Hypothalamus (tissue), 51 donors: ENCODE data around the gene ADAMTS9.
A peak's percentile ranks its signal among the peaks of the same experiment; 100 is the strongest.
"Not testable (repeated sequence)": the region's sequence is repeated elsewhere in the genome, so short reads cannot be mapped to it uniquely, and the experiment has no call there.

Source experiments
- DNase-seq, 51 donors: peaks; one replicate each; lab custom pipeline; 2025; lab: John Stamatoyannopoulos, UW

Gene ADAMTS9

DNA sequence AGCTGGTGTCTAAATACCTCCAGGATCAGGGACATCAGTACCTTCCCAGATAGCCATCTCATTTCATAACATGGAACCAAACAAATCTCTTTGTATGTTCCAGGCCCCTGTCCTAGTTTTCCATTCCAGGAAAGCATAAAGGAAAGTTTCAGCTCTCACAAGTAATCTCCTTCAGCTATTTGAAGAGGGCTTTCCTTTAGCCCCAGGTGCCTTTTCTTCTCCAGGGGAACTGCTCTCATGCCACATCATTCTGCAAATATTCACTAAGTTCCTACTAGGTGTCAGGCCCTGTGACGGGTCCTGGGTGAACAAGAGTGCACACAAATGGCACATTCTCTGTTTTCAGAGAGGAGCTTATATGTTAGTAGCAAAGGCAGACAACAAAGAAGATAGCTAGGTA, 136.1 kb downstream of the ADAMTS9 start:
- DNase-seq: no peak

DNA sequence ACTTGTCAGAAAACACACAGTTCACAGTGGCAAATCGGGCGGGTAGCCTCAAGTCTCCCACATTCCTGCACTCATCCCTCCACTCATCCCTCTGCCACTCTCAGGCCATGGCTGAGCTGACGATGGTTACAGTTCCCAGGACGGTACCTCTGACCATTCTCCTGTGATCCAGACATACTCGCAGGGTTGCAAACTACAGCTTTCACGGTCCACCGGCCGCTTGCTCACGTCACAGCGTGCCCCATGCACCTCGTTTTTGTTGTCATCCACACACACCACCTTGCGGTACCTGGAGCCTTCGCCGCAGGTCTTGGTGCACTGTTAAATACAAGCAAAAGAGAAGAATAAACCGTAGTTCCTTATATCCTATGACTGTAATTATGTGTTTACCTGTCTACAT, 137.1 kb downstream of the ADAMTS9 start:
- no peak for DNase-seq

DNA sequence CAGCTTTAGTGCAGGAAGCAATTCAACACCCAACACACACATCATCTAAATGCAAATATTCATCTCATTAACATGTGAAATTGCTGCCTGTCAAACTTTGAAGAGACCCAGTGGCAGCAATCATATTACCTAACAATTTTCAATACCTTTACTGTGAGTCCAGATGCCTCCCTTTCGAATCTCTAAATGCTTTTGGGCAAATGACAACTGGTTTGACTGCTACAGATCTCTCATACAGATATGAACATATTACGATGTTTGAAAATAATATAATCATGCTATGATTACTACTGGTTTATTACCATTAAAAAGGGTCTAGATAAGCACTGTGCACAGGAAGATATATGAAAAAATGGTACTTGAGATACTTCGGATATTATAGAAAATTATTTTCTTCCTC, 137.9 kb downstream of the ADAMTS9 start:
- no peak for DNase-seq

DNA sequence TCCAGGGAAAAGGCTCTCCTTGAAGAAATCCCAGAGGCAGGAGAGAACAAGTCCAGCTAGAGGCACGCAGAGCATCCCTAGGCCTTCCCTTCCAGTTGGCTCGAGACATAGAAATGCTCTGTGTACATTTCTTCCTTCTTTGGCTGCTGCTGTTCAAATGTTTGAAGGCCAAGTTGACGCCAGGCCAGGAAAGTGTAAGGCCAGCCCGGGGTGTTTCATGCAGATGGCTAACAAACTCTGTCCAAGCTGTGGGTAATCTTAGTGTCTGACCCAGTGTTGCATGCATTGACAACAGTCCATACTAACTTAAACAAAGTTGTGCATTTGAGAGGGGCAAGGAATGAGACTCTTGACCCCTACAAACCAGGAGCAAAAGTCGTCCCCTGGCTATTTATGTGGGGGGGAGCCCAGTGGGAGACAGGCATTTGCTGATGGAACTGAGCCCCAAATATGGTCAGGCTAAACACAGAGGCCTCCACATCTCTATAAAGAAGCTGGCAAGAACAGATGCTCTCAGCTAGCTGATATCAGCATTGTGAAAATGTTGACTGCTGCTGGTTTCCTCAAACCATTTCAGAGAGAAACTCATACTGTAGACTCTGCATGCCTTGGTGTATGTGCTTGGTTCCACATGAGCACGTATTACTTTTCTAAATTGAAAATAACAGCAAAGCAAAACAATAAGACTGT, 139.5 kb downstream of the ADAMTS9 start:
- peak in 7 of 51 donors; percentile 4 to 34 (median 13) for DNase-seq

DNA sequence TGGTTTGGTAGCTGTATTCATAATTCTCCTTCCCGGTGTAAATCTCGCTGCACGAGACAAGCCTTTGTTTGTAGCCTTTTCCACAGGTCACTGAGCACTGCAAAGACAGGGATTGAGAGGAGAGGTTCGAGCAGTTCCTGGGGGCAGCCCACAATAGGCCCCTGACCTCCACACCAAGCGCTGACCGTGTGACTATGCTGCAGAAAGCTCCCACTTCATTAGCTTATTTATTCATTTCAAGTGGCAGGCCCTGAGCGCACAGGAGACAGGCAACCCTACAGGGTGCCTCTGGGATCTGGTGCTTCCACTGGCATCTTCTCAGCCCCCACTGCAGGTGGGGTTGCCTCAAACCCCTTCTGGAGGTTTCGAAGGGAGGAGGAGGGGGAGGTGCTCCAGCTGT, 140.9 kb downstream of the ADAMTS9 start:
- DNase-seq: no peak

DNA sequence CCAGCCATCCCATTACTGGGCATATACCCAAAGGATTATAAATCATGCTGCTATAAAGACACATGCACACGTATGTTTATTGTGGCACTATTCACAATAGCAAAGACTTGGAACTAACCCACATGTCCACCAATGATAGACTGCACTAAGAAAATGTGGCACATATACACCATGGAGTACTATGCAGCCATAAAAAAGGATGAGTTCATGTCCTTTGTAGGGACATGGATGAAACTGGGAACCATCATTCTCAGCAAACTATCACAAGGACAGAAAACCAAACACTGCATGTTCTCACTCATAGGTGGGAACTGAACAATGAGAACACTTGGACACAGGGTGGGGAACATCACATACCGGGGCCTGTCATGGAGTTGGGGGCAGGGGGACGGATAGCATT, 142.6 kb downstream of the ADAMTS9 start:
- not testable (repeated sequence) for DNase-seq

DNA sequence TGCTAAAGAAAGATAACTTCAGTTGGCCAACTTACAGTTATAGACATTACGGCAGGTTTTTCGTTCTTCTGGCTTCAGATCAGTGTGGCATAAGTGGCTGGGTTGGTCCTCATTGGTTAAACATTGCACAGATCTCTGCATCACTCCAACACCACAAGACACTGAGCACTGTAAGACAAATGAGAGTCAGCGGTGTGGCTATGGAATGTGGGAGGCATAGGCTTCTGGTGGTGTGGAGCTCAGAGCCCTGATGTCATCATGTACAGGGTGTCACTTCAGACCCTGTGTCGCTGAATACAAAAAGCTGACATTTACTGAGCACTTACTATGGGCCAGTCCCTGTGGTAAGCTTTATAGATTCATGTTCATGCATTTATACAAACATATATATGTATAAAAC, 146.0 kb downstream of the ADAMTS9 start:
- no peak for DNase-seq

DNA sequence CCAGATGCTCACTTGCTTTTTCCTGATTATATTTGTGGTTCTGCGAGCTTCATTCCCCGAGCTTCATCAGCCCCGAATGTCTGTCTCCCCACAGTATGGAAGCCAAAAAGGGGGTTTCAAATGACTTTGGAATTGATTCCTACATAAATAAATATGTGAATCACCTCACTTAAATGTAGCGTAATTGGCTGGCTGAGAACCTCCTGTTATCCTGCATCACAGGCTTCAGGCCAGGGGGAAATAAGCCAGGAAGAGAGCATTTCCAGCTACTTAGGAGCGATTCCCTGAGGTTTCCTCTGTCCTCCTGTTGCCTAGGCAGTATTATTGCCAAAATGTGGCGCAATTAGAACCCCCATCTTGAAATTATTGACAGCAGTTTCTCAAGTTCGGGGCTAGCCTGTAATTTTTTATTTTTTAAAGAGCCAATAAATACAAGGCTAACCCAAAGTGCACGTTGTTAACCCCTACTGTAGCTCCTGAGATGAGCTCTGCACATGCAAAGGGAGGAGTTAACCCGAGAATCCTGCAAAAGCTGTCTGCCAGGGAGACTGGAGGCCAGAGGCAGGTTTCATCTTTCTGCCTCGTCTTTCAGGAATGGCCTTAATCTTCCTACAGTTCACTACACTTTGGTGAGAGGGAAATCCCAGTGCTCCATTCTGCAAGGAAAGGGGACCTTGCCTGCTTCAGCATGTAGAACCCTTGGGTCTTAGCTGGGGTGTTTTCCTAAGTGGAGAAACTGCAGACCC, 148.2 kb downstream of the ADAMTS9 start:
- DNase-seq: peak in 1 of 51 donors; percentile 1

DNA sequence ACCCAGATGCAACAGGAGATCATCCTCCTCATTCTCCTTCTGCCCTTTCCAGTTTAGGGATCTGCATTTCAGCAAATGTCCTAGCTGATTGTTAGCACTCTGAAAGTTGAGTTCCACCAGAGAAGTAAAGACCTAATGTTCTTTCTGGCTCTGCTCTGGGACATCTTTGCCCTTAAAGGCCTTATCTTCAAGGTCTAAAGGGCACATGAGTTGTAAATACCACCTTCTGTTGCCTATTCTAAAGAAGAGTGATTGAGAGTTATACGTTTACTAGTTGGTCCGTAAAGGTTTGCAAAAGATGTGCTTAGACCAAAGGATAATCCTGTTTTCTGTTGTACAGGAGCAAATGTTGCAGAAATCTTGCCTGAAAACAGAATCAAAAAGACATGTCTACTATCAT, 151.6 kb downstream of the ADAMTS9 start:
- DNase-seq: no peak

DNA sequence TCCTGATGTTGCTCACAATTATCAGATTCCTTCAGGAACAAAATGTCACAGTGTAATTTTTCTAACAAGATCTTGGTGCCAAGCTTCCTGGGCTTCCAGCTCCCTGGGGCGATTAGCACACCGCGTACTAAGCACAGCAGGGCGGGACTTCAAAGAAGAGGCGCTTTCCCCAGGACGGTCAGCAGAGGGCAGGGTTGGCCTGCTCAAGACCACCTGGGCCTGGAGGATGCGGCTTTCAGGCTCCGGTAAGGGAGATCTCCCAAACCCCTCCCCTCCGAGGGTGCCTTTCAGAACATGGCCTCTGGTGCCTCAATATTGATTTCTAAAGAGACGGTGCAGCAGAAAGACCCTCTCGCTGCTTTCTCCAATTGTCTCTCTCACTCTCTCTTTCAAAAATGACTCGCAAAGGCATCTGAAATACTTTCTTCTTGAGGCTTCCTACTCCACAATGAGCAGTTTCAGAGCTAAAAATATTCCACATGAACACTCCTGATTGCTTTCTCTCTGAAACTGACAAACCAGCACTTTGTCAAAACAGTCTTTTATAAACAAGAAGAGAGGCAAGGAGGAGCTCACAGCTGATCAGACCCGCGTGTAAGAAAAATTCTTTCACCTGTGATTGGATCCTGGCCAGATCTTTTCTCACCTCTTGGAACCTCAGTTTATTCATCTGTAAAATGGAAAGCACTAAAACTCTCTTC, 154.0 kb downstream of the ADAMTS9 start:
- DNase-seq: peak in 50 of 51 donors; percentile 7 to 88 (median 66)

DNA sequence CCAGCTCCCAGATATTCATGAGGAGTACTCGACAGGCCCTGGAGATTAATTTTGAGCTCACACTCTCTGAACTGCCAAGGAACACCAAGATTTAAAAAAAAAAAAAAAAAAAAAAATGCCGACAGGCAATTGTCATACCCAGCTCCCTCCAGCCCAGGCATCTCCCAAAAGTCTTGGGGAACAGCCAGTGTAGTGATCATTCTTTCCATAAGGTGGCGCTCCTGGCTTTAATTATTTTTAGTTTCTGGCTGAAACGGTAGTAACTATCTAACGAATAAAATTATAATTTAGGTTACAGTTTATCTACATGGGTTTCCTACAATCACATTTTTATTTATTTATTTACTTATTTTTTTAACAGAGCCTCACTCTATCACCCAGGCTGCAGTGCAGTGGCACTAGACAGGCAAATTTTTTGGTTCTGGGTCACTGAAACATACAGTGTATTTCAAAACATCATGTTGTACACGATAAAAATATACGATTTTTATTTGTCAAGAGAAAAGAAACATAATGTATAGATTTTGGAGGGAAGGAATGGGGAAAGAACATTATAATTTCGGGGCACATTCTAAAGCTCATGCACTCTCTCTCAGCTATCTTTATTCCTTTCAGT, 157.3 kb downstream of the ADAMTS9 start:
- DNase-seq: peak in 26 of 51 donors; percentile 5 to 57 (median 28)

DNA sequence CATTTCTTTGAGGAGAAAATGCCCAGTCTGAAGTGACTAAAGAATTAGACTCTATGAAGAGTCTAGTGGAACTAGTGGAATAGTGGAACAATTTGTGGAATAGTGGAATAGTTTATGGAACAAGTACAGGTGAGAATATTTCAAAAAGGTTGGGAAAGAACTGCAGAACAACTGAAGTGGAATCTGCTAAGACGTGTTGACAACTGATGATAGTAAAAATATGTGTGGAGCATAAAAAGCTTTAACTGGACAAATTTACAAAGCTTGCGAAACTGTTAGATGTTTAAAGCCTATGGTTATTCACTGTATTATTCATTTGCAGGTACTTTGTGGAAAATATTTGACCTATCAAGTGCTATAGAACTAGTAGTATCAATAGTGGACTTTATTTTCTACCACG, 164.5 kb downstream of the ADAMTS9 start:
- DNase-seq: no peak

DNA sequence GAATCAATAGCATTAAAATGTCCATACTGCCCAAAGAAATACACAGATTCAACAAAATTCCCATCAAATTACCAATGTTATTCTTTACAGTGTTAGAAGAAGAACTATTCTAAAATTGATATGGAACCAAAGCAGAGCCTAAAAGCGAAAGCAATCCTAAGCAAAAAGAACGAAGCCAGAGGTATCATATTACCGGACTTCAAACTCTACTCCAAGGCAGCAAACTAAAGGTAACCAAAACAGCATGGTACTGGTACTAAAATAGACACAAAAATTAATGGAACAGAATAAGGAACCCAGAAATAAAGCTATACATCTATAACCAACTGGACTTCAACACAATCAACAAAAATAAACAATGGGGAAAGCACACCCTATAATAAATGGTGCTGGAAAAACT, 167.5 kb downstream of the ADAMTS9 start:
- DNase-seq: no peak

DNA sequence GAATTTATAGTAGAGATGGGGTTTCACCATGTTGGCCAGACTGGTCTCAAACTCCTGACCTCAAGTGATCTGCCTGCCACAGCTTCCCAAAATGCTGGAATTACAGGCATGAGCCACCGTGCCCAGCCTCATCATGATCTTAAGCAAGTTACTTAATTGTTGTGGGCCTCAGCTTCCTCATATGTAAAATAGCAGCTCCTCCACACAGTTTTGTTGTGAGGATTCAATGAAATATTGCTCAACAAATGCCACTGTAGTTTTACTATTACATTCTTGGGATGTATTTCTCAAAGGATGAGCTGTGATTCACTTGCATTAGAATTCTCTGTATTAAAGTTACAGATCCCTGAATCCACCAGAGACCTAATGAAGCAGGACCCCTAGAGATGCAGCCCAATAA, 168.8 kb downstream of the ADAMTS9 start:
- no peak for DNase-seq

DNA sequence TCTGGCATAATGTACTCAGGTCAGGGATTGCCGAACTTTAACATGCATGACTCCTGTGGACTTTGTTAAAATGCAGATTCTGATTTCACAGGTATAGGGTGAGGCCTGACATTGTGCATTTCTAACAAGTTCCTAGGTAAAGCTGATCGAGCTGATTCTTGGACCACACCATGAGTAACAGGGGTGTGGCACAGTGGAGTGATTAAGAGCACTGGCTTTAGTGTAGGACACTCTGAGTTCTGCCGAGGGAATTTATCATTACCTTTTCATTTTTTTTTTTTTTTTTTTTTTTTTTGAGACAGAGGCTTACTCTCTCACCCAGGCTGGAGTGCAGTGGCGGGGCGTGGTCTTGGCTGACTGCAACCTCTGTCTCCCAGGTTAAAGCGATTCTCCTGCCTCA, 169.3 kb downstream of the ADAMTS9 start:
- DNase-seq: no peak

DNA sequence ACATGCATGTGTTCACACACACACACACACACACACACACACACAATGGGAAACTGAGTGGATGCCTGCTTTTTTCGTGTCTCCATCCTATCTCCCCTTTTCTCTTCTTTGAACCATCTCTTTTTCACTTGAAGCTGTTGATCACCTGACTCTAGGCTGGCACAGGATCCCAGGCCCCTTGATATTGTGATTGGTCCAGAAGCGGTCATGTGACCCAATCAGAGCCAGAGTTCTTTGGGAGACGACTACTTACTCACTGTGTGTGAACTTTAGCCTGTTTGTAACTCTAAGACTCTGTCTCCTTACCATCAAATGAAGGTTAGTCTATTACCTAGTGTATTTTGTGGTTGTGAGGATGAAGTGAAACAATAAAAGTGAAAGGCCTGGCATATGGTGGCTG, 172.9 kb downstream of the ADAMTS9 start:
- no peak for DNase-seq

DNA sequence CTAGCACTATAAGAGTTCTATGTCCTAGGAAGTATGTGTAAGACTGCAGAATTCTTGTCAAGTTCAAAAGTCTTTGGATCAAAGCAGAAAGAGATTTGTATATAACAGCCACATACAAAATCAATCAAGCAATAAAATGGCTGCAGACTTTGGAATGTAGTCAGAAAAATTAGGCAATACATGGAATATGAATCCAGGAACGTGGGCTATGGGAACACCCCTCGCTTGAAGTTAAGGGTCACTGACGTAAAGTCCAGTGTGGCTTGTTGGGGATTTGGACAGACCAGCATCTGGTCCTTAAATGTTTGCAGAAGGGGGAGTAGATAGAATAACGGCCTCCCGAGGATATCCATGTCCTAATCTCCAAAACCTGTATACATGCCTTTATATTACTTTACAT, 178.6 kb downstream of the ADAMTS9 start:
- no peak for DNase-seq

DNA sequence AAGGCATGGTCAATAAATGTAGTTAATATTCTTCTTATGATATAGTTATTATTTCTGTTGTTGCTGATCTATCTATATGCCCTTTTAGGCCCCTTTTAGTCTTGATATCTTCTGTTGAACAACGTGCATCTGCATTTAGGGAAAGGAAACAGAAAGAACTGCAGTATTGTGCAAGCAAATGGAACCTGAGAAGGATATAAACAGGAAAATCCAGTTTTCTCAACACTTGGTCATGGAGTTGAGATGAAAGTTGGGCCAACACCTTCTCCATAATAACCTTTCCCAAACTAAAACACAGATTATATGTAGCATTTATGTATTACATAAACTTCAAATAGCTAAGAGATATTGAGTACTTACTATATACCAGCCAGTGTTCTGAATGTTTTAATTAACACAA, 179.7 kb downstream of the ADAMTS9 start:
- DNase-seq: no peak

DNA sequence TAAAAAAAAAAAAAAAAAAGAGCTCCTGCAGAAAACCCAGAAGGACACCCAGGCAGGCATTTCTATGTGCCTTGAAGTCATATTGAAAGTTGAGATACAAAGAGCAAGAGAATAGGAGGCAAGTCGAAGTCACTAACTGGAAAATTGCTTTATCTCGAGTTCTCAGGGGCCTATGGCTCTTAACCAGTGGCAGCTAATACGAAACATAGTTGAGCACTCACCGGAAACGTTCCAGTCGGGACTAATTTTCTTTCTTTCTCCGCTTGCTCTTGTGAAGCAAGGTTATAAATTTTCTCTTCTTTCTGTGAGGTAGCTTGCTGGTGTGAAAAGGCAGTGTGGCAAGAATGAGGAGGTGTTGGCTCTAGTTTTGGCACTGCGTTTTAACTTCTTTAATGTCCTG, 181.5 kb downstream of the ADAMTS9 start:
- no peak for DNase-seq

DNA sequence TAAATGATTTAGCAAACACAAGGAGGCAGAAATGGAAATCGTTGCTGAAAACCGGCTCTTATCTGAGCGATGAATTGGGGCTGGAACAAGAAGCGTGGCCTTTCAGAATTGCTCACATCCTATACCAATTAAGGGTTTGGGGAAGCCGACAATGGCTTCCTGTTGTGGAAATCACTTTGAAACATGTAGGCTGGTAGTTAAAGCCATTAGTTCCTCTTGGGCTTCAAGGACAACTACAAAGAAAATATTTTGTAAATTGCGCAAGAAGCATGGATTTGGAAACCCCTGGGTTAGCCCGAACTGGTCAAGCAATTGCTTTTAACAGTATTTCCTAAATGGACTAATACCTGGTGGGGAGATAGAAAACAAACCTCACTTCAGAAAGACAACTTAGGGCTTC, 182.4 kb downstream of the ADAMTS9 start:
- DNase-seq: no peak

DNA sequence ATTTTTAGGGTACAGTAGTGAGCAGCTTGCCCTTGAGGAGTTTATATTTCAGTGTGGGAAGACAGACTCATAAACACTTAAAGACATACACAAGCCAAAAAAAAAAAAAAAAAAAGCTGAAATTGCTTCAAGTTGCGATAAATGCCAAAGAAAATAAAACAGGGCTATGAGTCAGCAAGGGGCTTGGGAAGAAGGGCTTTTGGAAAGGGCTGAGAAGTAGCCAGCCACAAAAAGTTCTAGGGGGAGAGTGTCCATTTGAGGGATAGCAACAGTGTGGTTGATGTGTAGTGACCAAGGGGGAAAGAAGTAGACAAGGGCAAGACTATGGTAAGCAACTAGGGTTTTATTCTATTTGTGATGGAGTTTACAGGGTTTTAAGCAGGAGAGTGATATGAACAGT, 185.5 kb downstream of the ADAMTS9 start:
- no peak for DNase-seq
